Loucy (cell line): ENCODE data around the gene SLC43A3.
"Not testable (repeated sequence)": the region's sequence is repeated elsewhere in the genome, so short reads cannot be mapped to it uniquely, and the experiment has no call there.

Experiments
- H2AFZ ChIP-seq: fragments of 200-600 bp; sonication (generic); 2 replicates; pipeline ENCODE4 v1.6.0; 2016; ENCODE audit warnings: antibody characterized with exemption, mild to moderate bottlenecking, low read length, moderate library complexity
- H3F3A ChIP-seq: fragments of 200-600 bp; 2 replicates; pipeline ENCODE4 v1.6.0; 2016; ENCODE audit warnings: antibody characterized with exemption, low read depth, mild to moderate bottlenecking
- H3K27me3 ChIP-seq: fragments of 200-600 bp; sonication (generic); 2 replicates; pipeline ENCODE4 v1.6.1; 2014; ENCODE audit warnings: low read length, mild to moderate bottlenecking; ENCODE audit not compliant: insufficient read depth, poor library complexity, severe bottlenecking
- H3K36me3 ChIP-seq: fragments of 200-600 bp; sonication (generic); 2 replicates; pipeline ENCODE4 v1.6.1; 2016; ENCODE audit warnings: low read length; ENCODE audit not compliant: insufficient read depth
- H3K4me1 ChIP-seq: fragments of 200-600 bp; sonication (generic); 2 replicates; pipeline ENCODE4 v1.5.1; 2014; ENCODE audit warnings: low read length, mild to moderate bottlenecking; ENCODE audit not compliant: insufficient read depth, poor library complexity, severe bottlenecking
- H3K4me2 ChIP-seq: fragments of 200-600 bp; sonication (generic); 2 replicates; pipeline ENCODE4 v1.6.0; 2014; ENCODE audit warnings: antibody characterized with exemption, low read length, low read depth, mild to moderate bottlenecking; ENCODE audit not compliant: poor library complexity, severe bottlenecking
- H3K4me3 ChIP-seq: fragments of 200-600 bp; sonication (generic); 2 replicates; pipeline ENCODE4 v1.5.1; 2014; ENCODE audit warnings: low read length, mild to moderate bottlenecking, mixed read lengths; ENCODE audit not compliant: poor library complexity, severe bottlenecking
- H3K79me2 ChIP-seq: fragments of 200-600 bp; sonication (generic); 2 replicates; pipeline ENCODE4 v1.6.1; 2014; ENCODE audit warnings: low read length; ENCODE audit not compliant: insufficient read depth
- H3K9ac ChIP-seq: fragments of 200-600 bp; sonication (generic); 2 replicates; pipeline ENCODE4 v1.6.0; 2014; ENCODE audit warnings: mild to moderate bottlenecking, low read depth, low read length, moderate library complexity; ENCODE audit not compliant: poor library complexity, severe bottlenecking
- H3K9me2 ChIP-seq: fragments of 200-600 bp; sonication (generic); replicated peaks from 2 replicates; pipeline ENCODE4 v1.6.1; 2016; ENCODE audit warnings: low read depth, low read length, mixed read lengths
- H3K9me3 ChIP-seq: fragments of 200-600 bp; sonication (generic); 2 replicates; pipeline ENCODE4 v1.6.1; 2014; ENCODE audit warnings: mild to moderate bottlenecking, antibody characterized with exemption, low read length, low read depth; ENCODE audit not compliant: insufficient read depth
- H4K20me1 ChIP-seq: fragments of 200-600 bp; sonication (generic); 2 replicates; pipeline ENCODE4 v1.6.0; 2014; ENCODE audit warnings: antibody characterized with exemption, low read length, mild to moderate bottlenecking; ENCODE audit not compliant: insufficient read depth, poor library complexity, severe bottlenecking
- EZH2phosphoT487 ChIP-seq: fragments of 200-600 bp; IDR thresholded peaks from 2 replicates; pipeline ENCODE4 v1.6.1; 2018; ENCODE audit warnings: antibody characterized with exemption, mild to moderate bottlenecking, moderate library complexity, borderline replicate concordance
- TF ChIP-seq, protein P1 (sequence below): fragments of 200-600 bp; sonication (generic); conservative IDR thresholded peaks from 2 replicates; pipeline ENCODE4 v1.5.1; 2014; ENCODE audit warnings: mild to moderate bottlenecking, antibody characterized with exemption, low read length

Gene SLC43A3

DNA sequence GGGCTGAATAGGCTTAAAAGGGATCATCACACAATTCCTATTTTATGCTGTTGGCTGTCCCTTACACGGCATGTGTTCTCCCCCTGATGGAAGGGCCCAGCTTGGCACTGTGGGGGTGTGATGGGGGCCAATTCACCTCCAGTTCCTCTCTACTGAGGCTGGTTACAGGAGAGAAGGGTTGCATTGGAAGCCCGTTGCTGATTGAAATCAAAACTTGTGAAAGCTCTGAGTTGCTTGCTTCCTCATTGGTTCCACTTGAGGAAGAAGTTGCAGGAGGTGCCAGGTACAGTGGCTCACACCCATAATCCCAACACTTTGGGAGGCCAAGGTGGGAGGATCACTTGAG lies 23.1 kb downstream of the SLC43A3 start:
- H3F3A ChIP-seq, result no peaks in the 10 kb centered on the region
- TF ChIP-seq, protein P1, sequence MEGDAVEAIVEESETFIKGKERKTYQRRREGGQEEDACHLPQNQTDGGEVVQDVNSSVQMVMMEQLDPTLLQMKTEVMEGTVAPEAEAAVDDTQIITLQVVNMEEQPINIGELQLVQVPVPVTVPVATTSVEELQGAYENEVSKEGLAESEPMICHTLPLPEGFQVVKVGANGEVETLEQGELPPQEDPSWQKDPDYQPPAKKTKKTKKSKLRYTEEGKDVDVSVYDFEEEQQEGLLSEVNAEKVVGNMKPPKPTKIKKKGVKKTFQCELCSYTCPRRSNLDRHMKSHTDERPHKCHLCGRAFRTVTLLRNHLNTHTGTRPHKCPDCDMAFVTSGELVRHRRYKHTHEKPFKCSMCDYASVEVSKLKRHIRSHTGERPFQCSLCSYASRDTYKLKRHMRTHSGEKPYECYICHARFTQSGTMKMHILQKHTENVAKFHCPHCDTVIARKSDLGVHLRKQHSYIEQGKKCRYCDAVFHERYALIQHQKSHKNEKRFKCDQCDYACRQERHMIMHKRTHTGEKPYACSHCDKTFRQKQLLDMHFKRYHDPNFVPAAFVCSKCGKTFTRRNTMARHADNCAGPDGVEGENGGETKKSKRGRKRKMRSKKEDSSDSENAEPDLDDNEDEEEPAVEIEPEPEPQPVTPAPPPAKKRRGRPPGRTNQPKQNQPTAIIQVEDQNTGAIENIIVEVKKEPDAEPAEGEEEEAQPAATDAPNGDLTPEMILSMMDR, result no peak
- TF ChIP-seq EZH2phosphoT487, result no peak
- peaks cover 40% of the 10 kb centered on the region; the same call in 1 of the 2 replicates for H3K36me3 ChIP-seq
- no peaks in the 10 kb centered on the region for H3K79me2 ChIP-seq
- H3K9me3 ChIP-seq, result no peaks in the 10 kb centered on the region
- no peak overlapping the region for H2AFZ ChIP-seq
- no peak overlapping the region for H3K4me3 ChIP-seq
- H3K4me2 ChIP-seq, result no peak overlapping the region
- no peaks in the 10 kb centered on the region for H3K9me2 ChIP-seq
- no peaks in the 10 kb centered on the region for H3K27me3 ChIP-seq
- H3K4me1 ChIP-seq, result peaks cover 11% of the 10 kb centered on the region
- no peak overlapping the region for H3K9ac ChIP-seq
- H4K20me1 ChIP-seq, result peaks cover 24% of the 10 kb centered on the region

DNA sequence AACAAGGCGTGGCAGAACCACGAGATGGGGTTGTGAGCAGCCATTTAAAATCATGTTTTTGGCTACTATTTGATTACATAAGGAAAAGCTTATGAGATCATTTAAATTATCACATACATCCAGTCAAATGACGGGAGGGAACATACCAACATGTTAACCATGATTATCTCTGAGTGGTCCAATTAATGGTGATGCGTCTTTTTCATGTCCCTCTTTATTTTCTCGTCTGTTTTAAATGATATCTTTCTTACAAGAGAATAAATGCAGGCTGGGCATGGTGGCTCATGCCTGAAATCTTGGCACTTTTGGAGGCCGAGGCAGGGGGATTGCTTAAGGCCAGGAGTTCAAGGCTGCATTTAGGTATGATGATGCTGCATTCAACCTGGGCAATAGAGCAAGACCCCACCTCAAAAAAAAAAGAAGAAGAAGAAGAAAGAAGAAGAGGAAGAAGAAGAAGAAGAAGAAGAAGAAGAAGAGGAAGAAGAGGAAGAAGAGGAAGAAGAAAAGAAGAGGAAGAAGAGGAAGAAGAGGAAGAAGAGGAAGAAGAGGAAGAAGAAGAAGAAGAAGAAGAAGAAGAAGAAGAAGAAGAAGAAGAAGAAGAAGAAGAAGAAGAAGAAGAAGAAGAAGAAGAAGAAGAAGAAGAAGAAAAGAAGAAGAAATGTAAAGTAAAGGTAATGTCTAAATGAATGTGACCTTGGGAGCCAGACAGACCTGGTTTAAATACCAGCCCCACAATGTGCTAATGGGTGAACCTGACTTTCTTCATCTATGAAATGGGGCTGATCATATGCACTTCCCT lies 23.7 kb downstream of the SLC43A3 start:
- H3F3A ChIP-seq, H3K79me2 ChIP-seq, H3K27me3 ChIP-seq, H3K9me2 ChIP-seq, H3K9ac ChIP-seq, H3K4me2 ChIP-seq, H3K4me3 ChIP-seq, H3K9me3 ChIP-seq, H2AFZ ChIP-seq: not testable (repeated sequence)
- peaks cover 18% of the 10 kb centered on the region for H4K20me1 ChIP-seq
- H3K36me3 ChIP-seq, result peaks cover 34% of the 10 kb centered on the region; the same call in 1 of the 2 replicates
- H3K4me1 ChIP-seq, result peaks cover 11% of the 10 kb centered on the region

DNA sequence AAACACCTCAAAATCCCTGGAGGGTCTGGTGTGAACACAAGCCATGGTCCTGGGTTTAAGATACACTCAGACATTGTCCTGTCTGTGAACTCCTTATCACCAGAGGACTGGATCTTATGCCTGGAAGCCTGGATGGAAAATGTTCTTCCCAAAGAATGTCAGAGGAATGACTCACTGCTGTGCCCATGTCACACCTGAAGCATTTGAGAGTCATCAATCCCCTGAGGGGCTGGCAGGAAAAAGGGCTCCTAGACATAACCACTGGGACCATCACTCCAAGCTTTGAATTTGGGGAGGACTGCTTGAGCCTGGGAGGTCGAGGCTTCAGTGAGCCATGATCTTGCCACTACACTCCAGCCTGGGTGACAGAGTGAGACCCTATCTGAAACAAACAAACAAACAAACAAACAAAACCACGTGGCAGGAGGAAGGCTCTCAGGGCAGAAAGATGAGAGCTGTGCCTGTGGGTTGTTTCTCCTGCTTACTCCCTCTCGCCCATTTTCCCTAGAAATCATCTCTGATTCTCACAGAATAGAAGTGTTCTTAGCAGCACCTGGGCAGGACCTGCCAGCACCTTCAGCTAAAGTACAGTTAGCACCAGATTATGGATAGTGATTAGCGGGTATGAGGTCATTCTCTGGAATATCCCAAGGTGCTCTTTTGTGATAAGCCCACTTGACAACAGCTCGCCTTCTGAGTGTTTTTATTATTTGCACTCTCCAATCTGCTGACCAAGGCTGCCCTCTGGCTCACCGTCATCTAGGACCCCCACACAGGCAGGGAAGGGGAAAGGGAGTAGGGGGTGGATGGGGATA lies 24.5 kb downstream of the SLC43A3 start:
- Histone ChIP-seq H3K4me3 (no peak overlapping the region), H2AFZ (no peak overlapping the region), H3F3A (no peaks in the 10 kb centered on the region), H3K79me2 (no peaks in the 10 kb centered on the region), H3K9ac (no peak overlapping the region), H3K4me2 (no peak overlapping the region), H3K9me3 (no peaks in the 10 kb centered on the region), H3K27me3 (no peaks in the 10 kb centered on the region), H4K20me1 (peaks cover 10% of the 10 kb centered on the region), H3K9me2 (no peaks in the 10 kb centered on the region), H3K4me1 (peaks cover 13% of the 10 kb centered on the region), H3K36me3 (peaks cover 26% of the 10 kb centered on the region; the same call in 1 of the 2 replicates)
- TF ChIP-seq EZH2phosphoT487, result no peak
- TF ChIP-seq, protein P1, result no peak
